ENCODE results near the gene MSL1. TPM values are rescaled to one million over a fixed set of nuclear protein-coding genes. Genes with fewer than 3 reads are reported as not detected.
A peak's percentile ranks its signal among the peaks of the same experiment; 100 is the strongest.

The MSL1 gene
- total and polyA plus RNA-seq, 2 of the 4 experiments (the other 2 are of a cell fraction): 28.3 to 48.4 TPM

GRCh38 chr17:40075201-40075941 lies 46.4 kb upstream of the MSL1 start:
- no peak overlapping the region for H2BK20ac ChIP-seq (ENCODE audit: low read depth, low read length)
- DNase-seq (peak; percentile 48), ATAC-seq (ENCODE audit: low read depth) (peak; percentile 85)
- WGBS, 2 experiments (ENCODE audit: extremely low coverage in 2 of 2, insufficient read length in 1 of 2): 24% methylated on average over 3 of the region's 11 CpGs; no CpG with 5 or more reads in 1 of the 2 experiments
- peak overlapping the region; percentile 66; the same call in 1 of the 2 replicates for H3K14ac ChIP-seq (replicated peaks; ENCODE audit: low read depth, low read length)
- H4K5ac ChIP-seq (ENCODE audit: low read depth, low read length): no peak overlapping the region
- dilution Hi-C loops (cut with HindIII; ENCODE audit: low sequenced_read_pairs, unreplicated experiment): no loop called here
- no TSS peak for BruUV-seq (replicated peaks)
- no peaks in the 10 kb centered on the region for H3K27me3 ChIP-seq (ENCODE audit: control insufficient read depth, insufficient read depth, low read length)
- in situ Hi-C loops (cut with MboI; ENCODE audit: low sequenced_read_pairs): no loop called here
- H3K56ac ChIP-seq (ENCODE audit: extremely low read depth, insufficient read depth, low read length): no peak overlapping the region
- peak overlapping the region; percentile 24; the same call in 1 of the 2 replicates for H3K27ac ChIP-seq (ENCODE audit: insufficient read depth, low read length)
- H3K9me1 ChIP-seq (ENCODE audit: insufficient read depth, low read length): peaks cover 11% of the 10 kb centered on the region
- no peak overlapping the region for H3K4me3 ChIP-seq (ENCODE audit: insufficient read depth, low read depth, low read length)
- H2AK9ac ChIP-seq (replicated peaks; ENCODE audit: low read depth, low read length, poor library complexity): peak overlapping the region; percentile 83
- H3K36me3 ChIP-seq (ENCODE audit: control insufficient read depth, insufficient read depth, low read length): peaks cover 21% of the 10 kb centered on the region
- no peak overlapping the region for H3K18ac ChIP-seq (ENCODE audit: low read depth, low read length)
- intact Hi-C loops (cut with micrococcal nuclease): loop anchor here (1.0 kb wide), 1 partner anchor 62 kb away; no protein-coding TSS in a partner anchor
- peak overlapping the region in 1 of 2 experiments; percentile 79; a peak in 1 of 4 replicates for H4K8ac ChIP-seq (ENCODE audit: low read depth in 2 of 2, low read length in 2 of 2)
- peaks cover 15 to 70% of the 10 kb centered on the region in 2 experiments for H3K79me1 ChIP-seq (ENCODE audit: low read depth in 1 of 2, low read length in 2 of 2)
- CTCF ChIA-PET: interaction anchor here (0.6 to 3.0 kb wide), 13 partner anchors 10 to 75 kb away, joined by 3 to 24 read pairs (median 3); partner anchors contain the start of genes MED24, NR1D1 and THRA
- H2AK5ac ChIP-seq (ENCODE audit: low read depth, low read length): peak overlapping the region; percentile 93
- no peak overlapping the region for H2BK15ac ChIP-seq (ENCODE audit: low read depth, low read length)
- H3K9ac ChIP-seq (ENCODE audit: low read depth, low read length): 0 out of 2 replicates have a peak overlapping the region, but pooled peaks have one; percentile 32
- POLR2A ChIA-PET (ENCODE audit: unreplicated experiment): no interaction called here
- H3K23ac ChIP-seq (ENCODE audit: low read depth, low read length): no peak overlapping the region
- no peak overlapping the region; the same call in 1 of the 2 replicates for H2BK120ac ChIP-seq (ENCODE audit: low read depth, low read length)
- H3K4me2 ChIP-seq (ENCODE audit: low read depth, low read length): peak overlapping the region; percentile 44
- peaks cover 31% of the 10 kb centered on the region for H3K4me1 ChIP-seq (ENCODE audit: control insufficient read depth, insufficient read depth, low read length)
- peak overlapping the region; percentile 35 for H2BK5ac ChIP-seq (ENCODE audit: low read depth, low read length, poor library complexity, severe bottlenecking)
- peaks cover 23% of the 10 kb centered on the region; the same call in 1 of the 2 replicates for H4K20me1 ChIP-seq (ENCODE audit: insufficient read depth, low read length)
- H3K4ac ChIP-seq (ENCODE audit: low read depth, low read length): peak overlapping the region; percentile 91
- H3K9me3 ChIP-seq (ENCODE audit: control insufficient read depth, insufficient read depth, low read length): no peaks in the 10 kb centered on the region
- peak overlapping the region; percentile 74 for H2AFZ ChIP-seq (replicated peaks; ENCODE audit: low read length, poor library complexity)
- peak overlapping the region; percentile 37 for H4K91ac ChIP-seq (ENCODE audit: insufficient read depth, low read depth, low read length)
- TF ChIP-seq RFX5 (IDR thresholded peaks at IDR 0.05; ENCODE audit: low read depth, low read length) (no peak), MXI1 (IDR thresholded peaks at IDR 0.05; ENCODE audit: borderline replicate concordance, low read depth, low read length) (no peak), CHD1 (IDR thresholded peaks at IDR 0.05; ENCODE audit: low read depth, low read length) (no peak), SMC3 (IDR thresholded peaks at IDR 0.05; ENCODE audit: low read depth, low read length) (peak; percentile 89), POLR2A (IDR thresholded peaks at IDR 0.05; ENCODE audit: low read depth, low read length) (no peak), BHLHE40 (IDR thresholded peaks at IDR 0.05; ENCODE audit: low read depth, low read length) (no peak), NFE2L2 (IDR thresholded peaks at IDR 0.05; ENCODE audit: low read depth, low read length) (no peak), RCOR1 (IDR thresholded peaks at IDR 0.05; ENCODE audit: insufficient replicate concordance, low read length) (no peak), MAZ (IDR thresholded peaks at IDR 0.05; ENCODE audit: borderline replicate concordance, low read depth, low read length) (peak; percentile 55; the same call in 1 of the 2 replicates), MAFK (IDR thresholded peaks at IDR 0.05; ENCODE audit: low read depth, low read length) (no peak), RAD21 (IDR thresholded peaks at IDR 0.05; ENCODE audit: low read length) (peak; percentile 67), FOS (IDR thresholded peaks at IDR 0.05; ENCODE audit: low read depth, low read length) (no peak)
- TF ChIP-seq, protein P1, sequence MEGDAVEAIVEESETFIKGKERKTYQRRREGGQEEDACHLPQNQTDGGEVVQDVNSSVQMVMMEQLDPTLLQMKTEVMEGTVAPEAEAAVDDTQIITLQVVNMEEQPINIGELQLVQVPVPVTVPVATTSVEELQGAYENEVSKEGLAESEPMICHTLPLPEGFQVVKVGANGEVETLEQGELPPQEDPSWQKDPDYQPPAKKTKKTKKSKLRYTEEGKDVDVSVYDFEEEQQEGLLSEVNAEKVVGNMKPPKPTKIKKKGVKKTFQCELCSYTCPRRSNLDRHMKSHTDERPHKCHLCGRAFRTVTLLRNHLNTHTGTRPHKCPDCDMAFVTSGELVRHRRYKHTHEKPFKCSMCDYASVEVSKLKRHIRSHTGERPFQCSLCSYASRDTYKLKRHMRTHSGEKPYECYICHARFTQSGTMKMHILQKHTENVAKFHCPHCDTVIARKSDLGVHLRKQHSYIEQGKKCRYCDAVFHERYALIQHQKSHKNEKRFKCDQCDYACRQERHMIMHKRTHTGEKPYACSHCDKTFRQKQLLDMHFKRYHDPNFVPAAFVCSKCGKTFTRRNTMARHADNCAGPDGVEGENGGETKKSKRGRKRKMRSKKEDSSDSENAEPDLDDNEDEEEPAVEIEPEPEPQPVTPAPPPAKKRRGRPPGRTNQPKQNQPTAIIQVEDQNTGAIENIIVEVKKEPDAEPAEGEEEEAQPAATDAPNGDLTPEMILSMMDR (conservative IDR thresholded peaks at IDR 0.05; ENCODE audit: low read depth, low read length): peak; percentile 85
- TF ChIP-seq, protein P2, sequence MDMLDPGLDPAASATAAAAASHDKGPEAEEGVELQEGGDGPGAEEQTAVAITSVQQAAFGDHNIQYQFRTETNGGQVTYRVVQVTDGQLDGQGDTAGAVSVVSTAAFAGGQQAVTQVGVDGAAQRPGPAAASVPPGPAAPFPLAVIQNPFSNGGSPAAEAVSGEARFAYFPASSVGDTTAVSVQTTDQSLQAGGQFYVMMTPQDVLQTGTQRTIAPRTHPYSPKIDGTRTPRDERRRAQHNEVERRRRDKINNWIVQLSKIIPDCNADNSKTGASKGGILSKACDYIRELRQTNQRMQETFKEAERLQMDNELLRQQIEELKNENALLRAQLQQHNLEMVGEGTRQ (IDR thresholded peaks at IDR 0.05; ENCODE audit: low read depth, low read length): no peak
